NCI-H1417 (cell line): Measurements from ENCODE around the gene CTAG2.
"Not testable (repeated sequence)": the region's sequence is repeated elsewhere in the genome, so short reads cannot be mapped to it uniquely, and the experiment has no call there.

Source experiments
- DNase-seq, 3 experiments: peaks; one replicate each; lab custom pipeline; 2025; lab: John Stamatoyannopoulos, UW

The CTAG2 gene

DNA sequence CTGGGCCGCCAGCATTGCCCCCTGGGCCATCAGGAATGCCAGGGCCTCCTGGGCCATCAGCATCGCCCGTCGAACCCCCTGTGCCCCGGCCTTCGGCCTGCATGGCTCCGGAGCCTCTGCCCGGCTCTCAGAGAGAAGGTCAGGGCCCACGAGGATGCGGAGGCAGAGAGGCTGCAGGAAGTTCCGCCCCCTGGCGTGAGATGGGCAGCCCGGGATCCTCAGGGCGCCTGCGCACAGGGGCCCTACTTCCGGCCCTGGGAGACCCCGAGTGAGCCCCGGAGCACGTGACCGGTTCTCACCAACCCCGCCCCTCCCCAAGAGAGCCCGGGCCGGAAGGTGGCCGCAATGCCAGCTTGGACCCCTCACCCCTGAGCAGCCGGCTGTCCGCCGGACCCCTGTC, at the start of gene CTAG2:
Gene CTAG2 (minus strand): TSS at position 167 of the 400 bp plus-strand sequence. CDS start 64 bp downstream, at position 103.
- DNase-seq, result not testable (repeated sequence)

DNA sequence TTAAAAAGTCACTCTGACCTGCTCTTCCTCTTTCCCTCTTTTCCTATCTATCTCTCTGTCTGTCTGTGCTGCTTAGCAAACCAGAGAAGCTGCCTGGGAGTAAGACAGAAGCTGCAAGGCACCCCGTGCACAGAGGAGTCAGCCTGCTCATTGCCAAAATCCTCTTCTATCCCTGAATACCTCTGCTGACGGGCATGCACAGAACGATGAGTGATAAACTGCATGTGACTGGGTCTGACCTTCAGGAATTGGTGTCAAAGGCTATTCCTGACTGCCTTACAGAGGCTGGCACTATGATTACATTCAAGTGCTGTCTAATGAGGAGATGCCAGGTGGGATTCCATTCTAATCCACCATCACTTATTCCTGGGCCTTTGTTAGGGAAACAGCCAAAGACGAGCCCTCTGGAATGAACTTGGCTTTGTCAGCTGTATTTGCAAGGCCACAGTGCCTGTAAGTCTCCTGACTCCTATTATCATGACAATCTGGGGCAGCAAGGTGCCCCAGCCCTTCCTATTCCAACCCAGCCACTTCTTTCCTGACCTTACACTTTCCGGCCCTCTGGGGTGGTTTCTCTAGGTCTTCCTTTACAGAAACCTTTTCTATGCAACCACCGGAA, 45.4 kb upstream of the CTAG2 start:
- DNase-seq, result no peak

DNA sequence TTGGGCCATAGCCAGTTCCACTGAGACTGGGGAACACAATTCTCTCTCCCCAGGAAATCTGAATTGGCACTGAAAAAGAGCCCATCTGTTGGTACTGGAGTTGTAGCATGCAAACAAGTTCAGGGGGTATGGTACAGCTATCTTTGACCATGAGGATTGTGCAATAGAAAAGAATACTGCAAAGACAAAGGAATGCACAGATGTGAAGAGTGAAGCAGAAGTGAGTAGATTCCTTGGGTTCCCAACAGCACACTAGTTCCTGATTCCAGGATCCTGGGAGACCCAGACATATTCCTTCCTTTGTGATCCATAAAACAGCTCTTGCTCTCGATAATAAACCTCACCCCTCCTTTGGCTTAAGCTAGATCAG, 43.3 kb upstream of the CTAG2 start:
- DNase-seq, result no peak

DNA sequence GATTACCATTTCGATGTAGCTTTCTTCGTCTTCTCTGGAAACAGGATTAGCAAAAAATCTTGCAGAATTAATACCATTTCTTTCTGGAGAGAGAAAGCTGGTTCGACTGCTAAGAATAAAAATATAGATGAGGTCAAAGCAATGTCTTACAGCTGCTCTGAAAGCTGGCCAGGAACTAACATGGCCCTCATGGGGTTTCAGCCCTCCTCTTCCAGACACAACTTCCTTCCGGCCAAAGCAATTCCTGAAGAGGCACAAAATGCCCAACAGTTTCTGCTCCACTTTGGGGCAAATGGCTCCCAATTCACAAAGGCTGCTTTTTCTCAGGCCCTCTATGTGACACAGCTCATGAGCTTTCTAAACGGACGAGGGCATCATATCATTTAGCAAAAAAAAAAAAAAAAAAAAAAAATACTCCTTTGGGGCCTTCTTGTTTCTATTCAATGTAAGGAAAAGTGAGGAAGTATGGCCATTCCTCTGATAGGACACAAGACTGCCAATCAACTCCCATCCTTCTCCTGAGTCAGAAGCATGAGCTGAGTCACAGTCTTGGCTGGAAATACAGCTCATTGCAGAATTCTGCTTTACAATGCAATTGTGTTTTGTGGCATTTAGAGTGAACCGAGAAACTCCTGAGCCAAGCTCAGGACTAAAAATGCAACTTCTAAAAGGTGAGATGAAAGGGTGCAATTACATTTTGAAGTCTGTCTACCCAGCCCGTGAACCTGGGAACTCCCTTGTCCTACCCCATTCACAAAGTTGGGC, 42.7 kb upstream of the CTAG2 start:
- no peak for DNase-seq

DNA sequence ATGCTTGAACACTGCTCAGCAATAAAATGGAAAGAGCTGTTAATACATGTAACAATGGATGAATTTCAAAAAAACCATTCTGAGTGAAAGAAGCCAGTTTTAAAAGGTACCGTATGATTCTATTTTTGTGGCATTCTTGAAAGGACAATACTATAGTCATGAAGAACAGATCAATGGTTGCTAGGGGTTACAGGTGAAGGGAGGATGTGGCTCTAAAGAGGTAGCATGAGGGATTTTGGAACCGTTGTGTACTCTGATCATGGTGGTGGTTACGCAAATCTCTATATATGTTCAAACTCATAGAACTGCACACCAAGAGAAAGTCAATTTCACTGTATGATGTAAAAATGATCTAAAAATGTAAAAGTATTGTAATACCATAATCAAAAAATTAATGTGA, 40.0 kb upstream of the CTAG2 start:
- no peak for DNase-seq

DNA sequence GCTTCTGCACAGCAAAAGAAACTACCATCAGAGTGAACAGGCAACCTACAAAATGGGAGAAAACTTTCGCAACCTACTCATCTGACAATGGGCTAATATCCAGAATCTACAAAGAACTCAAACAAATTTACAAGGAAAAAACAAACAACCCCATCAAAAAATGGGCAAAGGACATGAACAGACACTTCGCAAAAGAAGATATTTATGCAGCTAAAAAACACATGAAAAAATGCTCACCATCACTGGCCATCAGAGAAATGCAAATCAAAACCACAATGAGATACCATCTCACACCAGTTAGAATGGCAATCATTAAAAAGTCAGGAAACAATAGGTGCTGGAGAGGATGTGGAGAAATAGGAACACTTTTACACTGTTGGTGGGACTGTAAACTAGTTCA, 37.1 kb upstream of the CTAG2 start:
- not testable (repeated sequence) for DNase-seq

DNA sequence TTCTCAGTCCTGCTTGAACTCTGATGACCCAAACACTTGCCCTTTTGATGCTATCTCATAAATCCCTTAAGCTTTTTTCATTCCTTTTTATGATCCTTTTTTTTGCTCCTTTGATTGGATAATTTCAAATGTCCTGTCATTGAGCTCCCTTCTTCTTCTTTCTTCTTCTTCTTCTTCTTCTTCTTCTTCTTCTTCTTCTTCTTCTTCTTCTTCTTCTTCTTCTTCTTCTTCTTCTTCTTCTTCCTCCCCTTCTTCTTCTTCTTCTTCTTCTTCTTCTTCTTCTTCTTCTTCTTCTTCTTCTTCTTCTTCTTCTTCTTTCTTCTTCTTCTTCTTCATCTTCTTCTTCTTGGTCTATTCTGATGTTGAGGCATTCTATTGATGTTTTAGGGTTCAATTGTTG, 18.7 kb upstream of the CTAG2 start:
- not testable (repeated sequence) for DNase-seq

DNA sequence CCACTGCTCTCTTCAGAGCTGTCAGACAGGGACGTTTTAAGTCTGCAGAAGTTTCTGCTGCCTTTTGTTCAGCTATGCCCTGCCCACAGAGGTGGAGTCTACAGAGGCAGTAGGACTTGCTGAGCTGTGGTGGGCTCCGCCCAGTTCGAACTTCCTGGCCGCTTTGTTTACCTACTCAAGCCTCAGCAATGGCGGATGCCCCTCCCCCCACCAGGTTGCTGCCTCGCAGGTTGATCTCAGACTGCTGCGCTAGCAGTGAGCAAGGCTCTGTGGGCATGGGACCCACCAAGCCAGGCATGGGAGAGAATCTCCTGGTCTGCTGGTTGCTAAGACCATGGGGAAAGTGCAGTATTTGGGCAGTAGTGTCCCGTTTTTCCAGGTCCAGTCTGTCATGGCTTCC, 17.5 kb upstream of the CTAG2 start:
- not testable (repeated sequence) for DNase-seq

DNA sequence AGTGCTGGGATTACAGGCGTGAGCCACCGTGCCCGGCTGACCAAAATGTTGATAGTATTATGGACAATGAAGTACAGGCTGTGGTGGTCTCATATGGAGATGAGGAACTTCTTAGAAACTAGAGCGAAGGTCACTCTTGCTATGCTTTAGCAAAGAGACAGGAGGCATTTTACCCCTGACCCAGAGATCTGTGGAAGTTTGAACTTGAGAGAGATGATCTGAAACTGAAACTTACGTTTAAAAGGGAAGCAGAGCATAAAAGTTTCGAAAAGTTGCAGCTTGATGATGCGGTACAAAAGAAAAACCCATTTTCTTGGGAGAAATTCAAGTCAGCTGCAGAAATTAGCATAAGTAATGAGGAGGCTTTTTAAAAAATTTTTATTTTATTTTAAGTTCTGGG, 8.5 kb upstream of the CTAG2 start:
- no peak for DNase-seq

DNA sequence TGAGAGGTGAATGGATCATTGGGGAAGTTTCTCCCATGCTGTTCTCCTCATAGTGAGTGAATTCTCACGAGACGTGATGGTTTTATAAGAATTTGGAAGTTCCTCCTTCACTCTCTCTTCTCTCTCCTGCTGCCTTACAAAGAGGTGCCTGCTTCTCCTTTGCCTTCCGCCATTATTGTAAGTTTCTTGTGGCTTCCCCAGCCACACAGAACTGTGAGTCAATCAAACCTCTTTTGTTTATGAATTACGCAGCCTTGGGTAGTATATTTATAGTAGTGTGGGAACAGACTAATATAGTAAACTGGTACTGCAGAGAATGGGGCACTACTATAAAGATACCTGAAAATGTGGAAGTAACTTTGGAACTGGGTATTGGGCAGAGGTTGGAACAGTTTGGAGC, 7.8 kb upstream of the CTAG2 start:
- no peak for DNase-seq

DNA sequence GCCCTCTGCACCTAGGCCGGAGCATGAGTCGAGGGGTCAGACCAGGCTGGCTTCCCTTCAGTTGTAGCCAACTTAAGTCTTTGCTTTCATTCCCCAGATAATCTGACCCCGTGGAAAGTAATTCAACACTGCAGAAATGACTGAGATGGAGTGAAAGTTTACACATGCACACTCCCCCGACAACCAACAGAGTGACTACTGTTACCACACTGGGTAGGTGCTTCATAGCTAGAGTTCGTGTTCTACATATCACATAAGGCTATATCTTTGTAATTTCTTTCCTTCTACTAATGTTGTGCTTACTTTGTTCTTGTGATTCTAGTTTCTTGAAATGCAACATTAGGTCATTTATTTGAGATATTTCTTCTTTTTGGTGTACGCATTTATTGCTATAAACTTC, 7.2 kb upstream of the CTAG2 start:
- no peak for DNase-seq

DNA sequence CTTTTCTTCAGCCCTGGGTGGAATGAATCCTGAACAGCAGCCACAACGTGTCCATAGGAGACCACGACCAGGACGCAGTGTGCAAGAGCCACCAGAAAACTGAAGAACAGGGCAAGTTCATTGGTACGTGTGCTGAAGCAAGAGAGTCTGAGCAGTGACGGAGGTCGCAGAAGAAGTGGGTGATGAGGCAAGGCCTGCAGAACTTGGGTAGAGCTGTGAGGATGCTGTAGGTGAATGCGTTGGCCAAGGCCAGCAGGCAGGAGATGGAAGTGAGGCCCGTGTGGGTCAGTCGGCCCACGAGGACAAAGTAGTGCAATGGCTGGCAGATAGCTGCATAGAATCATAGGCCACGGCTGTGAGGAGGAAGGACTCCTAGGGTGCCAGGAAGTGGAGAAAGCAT, 5.6 kb upstream of the CTAG2 start:
- DNase-seq, result no peak

DNA sequence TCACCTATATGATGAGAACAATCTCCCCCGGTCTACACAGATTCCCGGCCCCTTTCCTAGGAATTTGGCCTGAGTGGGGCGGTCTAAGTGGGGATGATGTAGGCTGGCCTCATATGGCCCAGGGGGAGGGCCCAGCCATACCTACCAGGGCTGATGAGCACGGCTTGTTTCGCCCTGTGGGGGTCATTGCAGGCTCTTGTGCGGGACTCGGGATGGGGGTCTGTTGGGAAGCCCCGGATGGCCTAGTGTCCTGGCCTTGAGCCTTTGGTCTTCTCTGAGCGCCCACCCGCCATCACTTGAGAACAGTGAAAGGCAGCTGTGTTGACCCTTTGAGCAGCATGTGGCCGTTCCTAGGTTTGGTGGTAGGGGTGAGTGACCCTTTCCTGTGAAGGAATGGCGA, 4.8 kb upstream of the CTAG2 start:
- no peak for DNase-seq

DNA sequence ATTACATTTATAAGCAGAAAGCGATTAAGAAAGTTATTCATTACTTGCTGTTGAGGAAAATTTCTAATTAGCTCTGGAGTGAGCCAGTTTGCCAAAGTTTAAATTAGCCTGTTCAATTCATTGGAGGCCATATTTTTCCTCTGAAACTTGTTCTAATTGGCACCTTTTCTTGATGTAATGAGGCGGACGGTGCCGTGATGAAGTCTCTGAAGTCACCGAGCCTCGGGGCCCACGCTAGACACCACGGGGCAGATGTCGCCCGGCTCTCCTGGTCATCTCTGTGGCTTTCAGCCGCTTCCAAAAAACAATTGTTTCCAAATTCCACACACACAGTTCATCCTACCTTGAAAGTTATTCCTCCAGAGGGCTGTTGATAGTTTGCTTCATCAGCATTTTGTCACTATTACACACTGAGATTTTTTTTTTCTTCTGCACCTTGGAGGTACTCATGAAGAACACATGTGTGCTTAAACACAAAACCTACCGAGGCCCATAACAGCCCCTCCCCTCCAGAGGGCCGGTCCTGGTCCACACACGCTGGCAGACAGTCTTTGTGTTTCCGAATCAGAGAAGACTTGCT, 3.9 kb upstream of the CTAG2 start:
- no peak for DNase-seq

DNA sequence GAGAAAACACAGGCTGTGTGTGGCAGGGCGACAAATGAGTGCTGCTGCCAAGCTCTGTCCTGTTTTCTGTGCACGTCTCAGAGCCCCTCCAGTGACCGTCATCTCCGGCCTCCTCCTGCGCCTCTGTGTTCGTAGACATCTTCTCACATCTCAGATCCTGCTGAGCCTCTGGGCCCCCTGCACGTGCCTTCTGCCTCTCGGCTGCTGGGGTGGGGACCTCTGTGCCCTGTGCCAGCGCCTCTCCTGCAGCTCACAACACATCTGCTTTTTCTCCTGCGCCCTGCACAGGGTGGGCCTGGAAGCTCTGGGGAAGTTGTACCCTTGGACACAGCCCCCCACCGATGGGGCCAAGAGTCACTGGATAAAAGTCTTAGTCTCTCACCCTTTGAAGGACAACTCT, 2.4 kb upstream of the CTAG2 start:
- DNase-seq, result no peak

DNA sequence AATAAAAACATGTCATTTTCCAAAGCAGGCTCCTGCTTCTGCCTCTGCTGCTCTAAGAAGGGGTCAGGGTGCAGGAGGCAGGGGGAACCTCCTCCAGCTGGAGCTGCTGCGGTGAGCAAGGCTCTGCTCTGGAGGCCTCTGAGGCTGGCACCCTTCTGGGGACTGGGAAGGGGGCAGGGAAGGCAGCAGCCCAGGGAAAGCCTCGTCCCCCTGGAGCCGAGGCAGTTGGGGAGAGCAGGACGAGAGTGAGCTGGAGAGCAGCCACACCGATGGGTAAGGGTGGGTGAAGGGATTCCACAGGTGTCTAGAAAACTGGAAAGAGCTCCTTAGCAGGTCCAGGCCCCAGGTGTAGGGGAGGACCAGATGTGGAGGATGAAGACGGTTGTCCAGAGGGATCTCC, 2.0 kb upstream of the CTAG2 start:
- DNase-seq, result no peak

DNA sequence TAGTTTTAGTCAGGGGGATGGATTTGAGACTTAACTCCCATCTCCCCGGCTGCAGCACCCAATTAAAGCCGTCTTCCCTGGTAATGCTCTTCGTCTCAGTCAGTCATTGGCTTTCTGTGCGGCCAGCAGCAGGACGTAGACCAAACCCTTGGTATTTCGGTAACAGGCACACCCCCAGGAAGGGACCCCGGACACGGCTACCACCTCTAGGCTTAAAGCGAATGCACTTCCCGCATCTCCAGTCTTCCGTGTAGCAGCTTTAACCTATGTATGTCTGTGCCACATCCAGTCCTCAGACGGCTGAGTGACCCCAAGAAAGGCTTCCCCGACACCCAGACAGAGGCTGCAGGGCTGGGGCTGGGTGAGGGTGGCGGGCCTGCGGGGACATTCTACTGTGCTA, 1.5 kb upstream of the CTAG2 start:
- no peak for DNase-seq

DNA sequence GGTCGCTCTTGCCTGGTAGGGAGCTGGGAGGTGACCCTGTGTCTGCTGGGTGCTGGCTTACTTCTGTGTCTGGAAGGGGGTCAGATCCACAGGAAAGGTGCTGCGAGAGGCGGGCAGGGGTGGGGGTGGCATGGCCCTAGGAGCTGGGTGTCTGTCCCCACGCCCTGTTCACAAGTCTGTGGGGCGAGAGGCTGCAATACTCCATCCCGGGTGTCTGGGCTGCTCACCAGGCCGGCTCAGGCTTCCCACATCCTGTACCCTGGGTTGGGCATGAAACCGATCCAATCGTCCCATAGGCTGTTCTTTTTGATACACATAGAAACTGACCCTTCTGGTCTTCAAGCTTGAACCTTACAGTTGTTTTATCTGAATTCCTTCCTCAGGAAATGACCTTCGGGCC, 993 bp upstream of the CTAG2 start:
- DNase-seq, result no peak

DNA sequence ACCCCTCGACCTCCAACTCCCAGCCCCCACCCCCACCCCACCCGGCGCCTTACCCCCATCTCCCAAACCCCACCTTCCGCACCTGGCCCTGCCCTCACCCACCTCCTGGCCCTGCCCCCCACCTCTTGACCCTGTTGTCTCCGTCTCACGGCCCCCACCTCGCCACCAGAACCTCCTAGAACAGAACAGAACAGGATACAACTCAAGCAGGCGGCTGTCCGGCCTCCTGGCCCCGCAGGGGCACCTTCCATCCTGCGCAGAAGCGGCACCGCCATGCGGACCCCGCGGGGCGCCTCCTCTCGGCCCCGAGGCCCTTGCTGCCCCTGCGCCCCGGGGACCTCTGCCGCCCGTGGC, 354 bp downstream of the CTAG2 start:
- no peak for DNase-seq

DNA sequence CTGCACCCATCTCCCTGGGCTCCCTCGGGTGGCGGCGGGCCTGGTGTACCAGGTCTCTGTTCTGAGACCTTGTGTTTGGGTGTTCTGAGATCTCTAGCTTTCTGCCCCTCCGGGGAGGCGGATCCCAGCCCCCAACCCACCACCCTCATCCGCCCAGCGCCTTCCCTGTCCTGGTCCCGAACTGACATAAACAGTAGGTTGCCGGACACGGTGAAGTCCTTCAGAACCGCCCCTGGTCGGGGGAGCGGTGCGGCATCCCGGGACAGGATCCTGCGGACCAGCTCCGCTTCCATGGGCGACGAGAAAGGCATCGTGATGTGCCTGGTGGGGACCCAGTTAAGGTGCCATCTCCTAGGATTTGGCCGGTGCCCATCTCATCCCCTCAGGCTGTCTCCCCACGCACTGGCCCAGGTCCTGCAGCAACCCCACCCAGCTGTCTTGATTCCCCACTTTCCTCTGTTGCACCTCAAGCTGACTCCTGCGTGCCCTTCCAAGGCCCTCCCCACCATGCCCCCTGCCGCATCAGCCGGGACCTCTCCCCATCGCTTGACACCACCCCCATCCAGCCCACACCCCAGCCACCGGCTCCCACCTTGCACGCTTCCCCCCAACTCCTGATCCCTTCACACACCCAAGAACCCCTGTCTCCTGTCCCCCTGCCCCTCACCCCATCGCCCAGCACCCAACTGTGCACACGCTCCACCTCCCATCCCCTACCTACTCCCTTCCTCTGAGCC, 900 bp downstream of the CTAG2 start:
- DNase-seq, result no peak

DNA sequence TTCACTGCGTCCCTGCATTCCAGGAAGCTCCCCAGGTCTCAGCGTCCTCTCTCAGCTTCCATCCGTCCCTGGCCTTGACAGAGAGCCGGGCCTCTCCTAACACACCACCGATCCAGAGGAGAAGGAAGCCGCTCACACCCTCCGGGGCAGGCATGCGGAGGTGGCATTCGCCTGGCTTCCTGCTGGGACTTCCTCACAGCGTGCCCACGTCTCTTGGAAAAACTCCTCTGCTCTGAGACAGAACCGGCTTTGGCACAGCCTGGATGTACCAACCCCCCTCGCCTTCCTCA, 3.2 kb downstream of the CTAG2 start:
- DNase-seq, result no peak

DNA sequence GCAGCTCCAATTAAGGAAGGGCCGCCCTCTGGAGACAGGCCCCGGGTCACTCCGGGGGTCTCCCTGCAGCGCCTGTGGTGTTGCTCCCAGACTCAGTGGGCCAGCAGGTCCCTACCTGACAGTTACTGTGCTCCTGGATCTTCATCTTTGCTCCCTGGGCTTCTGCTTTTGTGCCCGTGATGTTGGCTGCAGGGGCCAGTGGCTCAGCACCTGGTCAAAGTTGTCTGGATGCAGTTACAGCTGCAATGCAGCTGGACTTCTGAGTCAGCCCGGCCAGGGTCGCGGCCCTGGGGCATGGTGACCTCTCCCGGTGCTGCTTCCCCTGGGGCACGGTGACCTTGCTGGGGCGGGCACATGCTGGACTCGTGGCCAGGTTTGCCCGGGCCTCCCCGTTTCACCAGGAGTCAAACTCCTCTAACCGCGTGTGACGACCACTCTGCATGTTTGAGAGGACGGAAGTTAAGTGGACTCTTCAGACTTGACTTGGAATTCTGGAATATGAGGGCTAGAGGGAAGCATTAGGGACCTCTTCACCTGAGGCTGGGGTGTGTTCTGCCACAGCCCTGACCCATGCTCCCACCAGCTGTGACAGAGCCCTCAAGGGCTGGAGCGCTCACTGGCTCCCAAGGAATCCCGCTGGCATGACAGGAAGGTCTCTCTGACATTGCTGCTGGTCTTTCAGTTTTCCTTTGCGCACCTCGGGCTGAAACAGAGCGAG, 3.7 kb downstream of the CTAG2 start:
- DNase-seq, result no peak

DNA sequence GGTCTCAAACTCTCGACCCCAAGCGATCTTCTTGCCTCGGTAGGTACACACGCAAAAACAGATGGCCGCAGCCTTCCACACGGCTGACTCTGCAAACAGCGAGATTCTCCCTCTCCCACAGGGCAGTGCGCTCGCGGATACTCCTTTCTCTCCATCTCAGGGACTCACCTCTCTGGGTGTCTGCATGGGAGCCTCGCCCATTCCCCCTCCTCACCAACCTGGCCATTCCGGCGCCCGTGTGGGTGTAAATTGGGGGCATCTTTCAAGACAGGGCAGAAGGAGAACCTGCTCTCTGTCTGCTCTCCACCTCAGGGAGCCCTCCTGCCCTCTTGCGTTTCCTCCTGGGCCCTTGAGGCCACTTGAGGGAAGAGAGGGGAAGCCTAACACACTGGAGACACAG, 4.4 kb downstream of the CTAG2 start:
- DNase-seq, result peak in 1 of 3 experiments; percentile 10
